HepG2 (cell line): ENCODE data around the gene GDA. TPM values are rescaled to one million over a fixed set of nuclear protein-coding genes. Genes with fewer than 3 reads are reported as not detected.
A peak's percentile ranks its signal among the peaks of the same experiment; 100 is the strongest.

ENCODE experiments used
- ATAC-seq: fragments of 200-7000 bp; cut with Tn5 transposase; 3 replicates; pipeline ENCODE4 v1.9.1; 2020; ENCODE audit warnings: mild to moderate bottlenecking, moderate library complexity
- BruUV-seq: library from RNA; stranded (reverse); fragments of 400-500 nt; replicated peaks from 2 replicates; lab custom pipeline; 2021; lab: Mats Ljungman, UMichigan
- CTCF ChIA-PET: fragments of 300-600 bp; formaldehyde crosslinking; extraction: SDS; loops from one replicate; lab custom pipeline; 2021; ENCODE audit warnings: low total read pairs, inconsistent platforms, low intra/inter-chr PET ratio; lab: Yijun Ruan, JAX
- POLR2A ChIA-PET: fragments of 350-600 bp; sonication (Branson Sonifier 250); formaldehyde crosslinking; loops from one replicate; lab custom pipeline; 2020; ENCODE audit warnings: antibody characterized with exemption, inconsistent platforms; lab: Yijun Ruan, JAX
- DNase-seq: peaks from one replicate; pipeline ENCODE4 v3.0.0-alpha.2; 2015; ENCODE audit warnings: low spot score
- FAIRE-seq: peaks from 3 replicates; lab custom pipeline; 2011; peaks lifted over from hg19 to GRCh38; lab: Jason Lieb, UNC
- H2AFZ ChIP-seq: one replicate; pipeline ENCODE4 v1.6.1; 2011; ENCODE audit warnings: low read length, inconsistent platforms
- H3K27ac ChIP-seq: fragments of 300-600 bp; 3 replicates; pipeline ENCODE4 v1.8.0; 2011; ENCODE audit warnings: mixed run types, mild to moderate bottlenecking, mixed read lengths, low read length, inconsistent platforms; ENCODE audit not compliant: insufficient read depth; ENCODE audit errors: extremely low read length
- H3K27me3 ChIP-seq, 2 experiments: fragments of 200-600 bp in 1 of 2; 2 replicates in 1 of 2; 3 replicates in 1 of 2; pipeline versions ENCODE4 v1.6.0 to v1.8.0; 2011; ENCODE audit warnings: low read length in 2 of 2, mild to moderate bottlenecking in 2 of 2, moderate library complexity in 2 of 2, inconsistent platforms in 1 of 2; ENCODE audit not compliant: insufficient read depth in 2 of 2, control insufficient read depth in 1 of 2
- H3K36me3 ChIP-seq, 2 experiments: fragments of 200-600 bp in 1 of 2; replicated peaks in 1 of 2; 2 replicates in 1 of 2; 3 replicates in 1 of 2; pipeline versions ENCODE4 v1.5.1 to v1.8.0; 2011; ENCODE audit warnings: low read length in 2 of 2, inconsistent platforms in 1 of 2; ENCODE audit not compliant: insufficient read depth in 2 of 2, control insufficient read depth in 1 of 2
- H3K4me1 ChIP-seq: 2 replicates; pipeline ENCODE4 v1.5.1; 2012; ENCODE audit warnings: low read length, inconsistent platforms; ENCODE audit not compliant: insufficient read depth
- H3K4me2 ChIP-seq: 2 replicates; pipeline ENCODE4 v1.6.0; 2011; ENCODE audit warnings: low read depth, low read length, inconsistent platforms
- H3K4me3 ChIP-seq, 3 experiments: fragments of 200-600 bp in 1 of 3; sonication (generic), shearing (Covaris generic) in 1 of 3; replicated peaks in 1 of 3; 2 replicates each; pipeline ENCODE4 v1.5.1; 2011 to 2016; ENCODE audit warnings: low read length in 3 of 3, inconsistent platforms in 2 of 3, low read depth in 2 of 3, mild to moderate bottlenecking in 2 of 3, control low read depth in 1 of 3, mixed read lengths in 1 of 3; ENCODE audit not compliant: insufficient read depth in 1 of 3
- H3K79me2 ChIP-seq: one replicate; pipeline ENCODE4 v1.6.1; 2011; ENCODE audit warnings: low read length, inconsistent platforms; ENCODE audit not compliant: insufficient read depth
- H3K9ac ChIP-seq: 2 replicates; pipeline ENCODE4 v1.6.0; 2011; ENCODE audit warnings: mild to moderate bottlenecking, low read depth, low read length, inconsistent platforms; ENCODE audit not compliant: insufficient read depth
- H3K9me3 ChIP-seq: 2 replicates; pipeline ENCODE4 v1.5.1; 2012; ENCODE audit warnings: mild to moderate bottlenecking, low read length
- H4K20me1 ChIP-seq: 2 replicates; pipeline ENCODE4 v1.6.0; 2011; ENCODE audit warnings: inconsistent platforms, mild to moderate bottlenecking, low read length, moderate library complexity; ENCODE audit not compliant: insufficient read depth
- EEA1 ChIP-seq: sonication (generic); formaldehyde crosslinking; IDR thresholded peaks from 2 replicates; pipeline ENCODE4 v1.5.1; 2020; ENCODE audit warnings: mild to moderate bottlenecking, missing genetic modification reagents, borderline replicate concordance
- FLYWCH1 ChIP-seq: sonication (generic); formaldehyde crosslinking; IDR thresholded peaks from 2 replicates; pipeline ENCODE4 v1.8.1; 2023; ENCODE audit warnings: mild to moderate bottlenecking, missing genetic modification reagents
- FOXA3 ChIP-seq: IDR thresholded peaks from 2 replicates; pipeline ENCODE4 v1.6.1; 2016; ENCODE audit warnings: missing genetic modification reagents, missing compliant biosample characterization
- JARID2 ChIP-seq: sonication (generic); formaldehyde crosslinking; IDR thresholded peaks from 2 replicates; pipeline ENCODE4 v1.8.1; 2023; ENCODE audit warnings: missing genetic modification reagents, inconsistent platforms; ENCODE audit not compliant: insufficient replicate concordance
- KDM2A ChIP-seq: sonication (generic); formaldehyde crosslinking; IDR thresholded peaks from 2 replicates; pipeline ENCODE4 v1.4.0; 2020; ENCODE audit warnings: low read depth, missing genetic modification reagents, borderline replicate concordance
- NCOR1 ChIP-seq: fragments of 200-600 bp; sonication (generic); IDR thresholded peaks from 2 replicates; pipeline ENCODE4 v1.7.0; 2017; ENCODE audit warnings: antibody characterized with exemption, low read length, borderline replicate concordance
- ZNF101 ChIP-seq: sonication (generic); formaldehyde crosslinking; IDR thresholded peaks from 2 replicates; pipeline ENCODE4 v1.4.0; 2020; ENCODE audit warnings: mild to moderate bottlenecking, low read depth, missing genetic modification reagents, borderline replicate concordance
- ZNF274 ChIP-seq: sonication (generic); formaldehyde crosslinking; IDR thresholded peaks from 2 replicates; pipeline ENCODE4 v1.5.1; 2020; ENCODE audit warnings: mild to moderate bottlenecking, missing genetic modification reagents
- ZNF34 ChIP-seq: sonication (generic); formaldehyde crosslinking; IDR thresholded peaks from 2 replicates; pipeline ENCODE4 v1.4.0; 2020; ENCODE audit warnings: mild to moderate bottlenecking, missing genetic modification reagents, borderline replicate concordance
- ZNF446 ChIP-seq: sonication (generic); formaldehyde crosslinking; IDR thresholded peaks from 2 replicates; pipeline ENCODE4 v1.5.0; 2020; ENCODE audit warnings: mild to moderate bottlenecking, missing genetic modification reagents
- ZNF780A ChIP-seq: sonication (generic); formaldehyde crosslinking; IDR thresholded peaks from 2 replicates; pipeline ENCODE4 v1.8.0; 2022; ENCODE audit warnings: mild to moderate bottlenecking, missing genetic modification reagents, moderate library complexity
- ZNF792 ChIP-seq: IDR thresholded peaks from 2 replicates; pipeline ENCODE4 v1.6.1; 2016
- WGBS: methylation state at CpG from one replicate; pipeline ENCODE4 v1.1.6; 2017; ENCODE audit warnings: low lambda C conversion rate; 5-methylcytosine and 5-hydroxymethylcytosine counted together
- in situ Hi-C: cut with HindIII; loops from 2 replicates; pipeline ENCODE4 v1.10.0; 2017; ENCODE audit warnings: low pct_unique_long_range_greater_than_20kb; ENCODE audit not compliant: extremely low pct_ligation_motif_present
- intact Hi-C: fragments of 100-400 bp; cut with micrococcal nuclease; formaldehyde crosslinking; loops from one replicate; pipeline ENCODE4 v1.10.0; 2022; ENCODE audit not compliant: unreplicated experiment
- polyA plus RNA-seq, 8 experiments: library from polyadenylated mRNA; depleted of rRNA in 3 of 8; stranded (reverse) in 7 of 8; unstranded in 1 of 8; fragments of >200 nt; fragmentation: Illumina TruSeq in 4 of 8; extraction: Trizol in 4 of 8; gene quantifications; 2 replicates each; pipeline versions ENCODE4 v1.2.1 to v1.2.3, GENCODE V29; 2011 to 2016; ENCODE audit warnings: low read depth in 4 of 8, missing spikeins in 1 of 8, mixed read lengths in 1 of 8; ENCODE audit not compliant: insufficient read depth in 1 of 8
- total RNA-seq, 5 experiments: library from RNA; depleted of rRNA; stranded (reverse); fragments of >200 nt; fragmentation: Illumina TruSeq; extraction: Trizol; gene quantifications; 2 replicates each; pipeline ENCODE4 v1.2.3, GENCODE V29; 2016; ENCODE audit warnings: low read depth in 1 of 5

Gene GDA
- total and polyA plus RNA-seq, 2 of the 13 experiments (the other 11 are each of a cell fraction or from before 2014, with no cell fraction given), result 0.15 to 0.99 TPM

- Histone ChIP-seq H3K27ac (no peak overlapping the region), H3K79me2 (no peaks in the 10 kb centered on the region), H3K9ac (no peak overlapping the region), H3K36me3 (no peaks in the 10 kb centered on the region), H3K4me3 (no peak overlapping the region), H3K27me3 (no peaks in the 10 kb centered on the region), H2AFZ (no peak overlapping the region), H3K4me1 (no peaks in the 10 kb centered on the region), H4K20me1 (no peaks in the 10 kb centered on the region), H3K9me3 (no peaks in the 10 kb centered on the region), H3K4me2 (no peak overlapping the region)
- ATAC-seq, result no peak; the same call in 2 of the 3 replicates
- POLR2A ChIA-PET, result no interaction called here
- BruUV-seq, result no TSS peak
- CTCF ChIA-PET, result no interaction called here
- in situ Hi-C loops, result no loop called here
- WGBS, result no CpG with 5 or more reads among the region's 1 CpG
- FAIRE-seq, result no peak
- no peak for TF ChIP-seq KDM2A (CRISPR knock-in tag)
- DNase-seq, result no peak
- intact Hi-C loops, result no loop called here
These were observed 39.0 kb downstream of the GDA start for GRCh38 chr9:72188232-72188631.

- Histone ChIP-seq H3K36me3 (no peaks in the 10 kb centered on the region), H4K20me1 (no peaks in the 10 kb centered on the region), H3K4me3 (no peak overlapping the region), H3K9ac (no peak overlapping the region), H3K9me3 (no peaks in the 10 kb centered on the region), H2AFZ (no peak overlapping the region), H3K79me2 (no peaks in the 10 kb centered on the region), H3K4me1 (no peaks in the 10 kb centered on the region), H3K4me2 (no peak overlapping the region), H3K27me3 (no peaks in the 10 kb centered on the region), H3K27ac (no peak overlapping the region)
- ChIA-PET CTCF (no interaction called here), POLR2A (no interaction called here)
- no TSS peak for BruUV-seq
- intact Hi-C loops (no loop called here), in situ Hi-C loops (no loop called here)
- WGBS, result 67% methylated on average over 3 of the region's 5 CpGs
- FAIRE-seq (no peak), ATAC-seq (peak; percentile 46; the same call in 2 of the 3 replicates), DNase-seq (no peak)
- no peak for TF ChIP-seq ZNF792 (CRISPR knock-in tag)
These were observed 44.2 kb downstream of the GDA start for GRCh38 chr9:72193478-72193881.

- Histone ChIP-seq H3K9me3 (no peaks in the 10 kb centered on the region), H3K36me3 (no peaks in the 10 kb centered on the region), H3K9ac (no peak overlapping the region), H3K4me2 (no peak overlapping the region), H3K27me3 (no peaks in the 10 kb centered on the region)
- no TSS peak for BruUV-seq
- no peak for DNase-seq
- POLR2A ChIA-PET, result no interaction called here
- in situ Hi-C loops, result no loop called here
- CTCF ChIA-PET, result no interaction called here
- TF ChIP-seq EEA1 (CRISPR knock-in tag) (no peak), ZNF446 (no peak), FOXA3 (no peak), ZNF34 (no peak), FLYWCH1 (CRISPR knock-in tag) (no peak), JARID2 (CRISPR knock-in tag) (no peak), ZNF780A (CRISPR knock-in tag) (no peak), NCOR1 (no peak), ZNF101 (CRISPR knock-in tag) (no peak), ZNF274 (CRISPR knock-in tag) (no peak)
- TF ChIP-seq, all 625 proteins: peak for 0
- FAIRE-seq (no peak), ATAC-seq (no peak)
- Histone ChIP-seq H4K20me1 (no peaks in the 10 kb centered on the region), H3K79me2 (no peaks in the 10 kb centered on the region), H3K4me1 (no peaks in the 10 kb centered on the region), H3K4me3 (no peak overlapping the region), H2AFZ (no peak overlapping the region), H3K27ac (no peak overlapping the region)
- 23% methylated on average over 3 of the region's 3 CpGs for WGBS
- intact Hi-C loops, result no loop called here
These were observed 50.0 kb downstream of the GDA start for GRCh38 chr9:72199238-72199637.
